Renal cortical epithelial cell (primary cell): ENCODE data around the gene KRTAP10-7. TPM values are rescaled to one million over a fixed set of nuclear protein-coding genes. Genes with fewer than 3 reads are reported as not detected.

ENCODE experiments used
- total RNA-seq: library from RNA; depleted of rRNA; stranded (reverse); fragments of >200 nt; gene quantifications from 2 replicates; pipeline ENCODE4 v1.2.3, GENCODE V29; 2014

The KRTAP10-7 gene
- total RNA-seq, 1 donor from 2014 or later, result not detected

Other genes with a start within 250 kb of the KRTAP10-7 start
- gene TRPM2, start 247.0 kb upstream of the KRTAP10-7 start, total RNA-seq, result 0.52 and 1.4 TPM in 2 replicates
- gene LRRC3, start 145.1 kb upstream of the KRTAP10-7 start, total RNA-seq, result 0.52 and 3.1 TPM in 2 replicates
- not detected in 2 replicates for gene KRTAP10-1, start 60.4 kb upstream of the KRTAP10-7 start, total RNA-seq
- gene KRTAP10-2, start 49.1 kb upstream of the KRTAP10-7 start, total RNA-seq, result not detected in 2 replicates
- not detected in 2 replicates for gene KRTAP10-3, start 41.8 kb upstream of the KRTAP10-7 start, total RNA-seq
- not detected in 2 replicates for gene KRTAP10-4, start 26.9 kb upstream of the KRTAP10-7 start, total RNA-seq
- not detected in 2 replicates for gene KRTAP10-5, start 20.0 kb upstream of the KRTAP10-7 start, total RNA-seq
- not detected in 2 replicates for gene KRTAP10-6, start 8.1 kb upstream of the KRTAP10-7 start, total RNA-seq
- gene KRTAP10-8, start 11.5 kb downstream of the KRTAP10-7 start, total RNA-seq, result not detected in 2 replicates
- not detected in 2 replicates for gene KRTAP10-9, start 26.5 kb downstream of the KRTAP10-7 start, total RNA-seq
- gene KRTAP10-10, start 36.8 kb downstream of the KRTAP10-7 start, total RNA-seq, result not detected in 2 replicates
- gene KRTAP10-11, start 45.8 kb downstream of the KRTAP10-7 start, total RNA-seq, result not detected in 2 replicates
- not detected in 2 replicates for gene KRTAP12-4, start 54.1 kb downstream of the KRTAP10-7 start, total RNA-seq
- gene KRTAP12-3, start 57.3 kb downstream of the KRTAP10-7 start, total RNA-seq, result not detected in 2 replicates
- not detected in 2 replicates for gene KRTAP12-2, start 66.3 kb downstream of the KRTAP10-7 start, total RNA-seq
- not detected in 2 replicates for gene KRTAP12-1, start 81.6 kb downstream of the KRTAP10-7 start, total RNA-seq
- gene KRTAP10-12, start 96.6 kb downstream of the KRTAP10-7 start, total RNA-seq, result not detected in 2 replicates
- gene TSPEAR, start 111.0 kb downstream of the KRTAP10-7 start, total RNA-seq, result not detected in 2 replicates
- gene UBE2G2, start 201.2 kb downstream of the KRTAP10-7 start, total RNA-seq, result 45.3 and 87.8 TPM in 2 replicates
- 72.8 and 74.5 TPM in 2 replicates for gene SUMO3, start 217.5 kb downstream of the KRTAP10-7 start, total RNA-seq